ENCODE results near the gene CADPS.

- TF ChIP-seq CTCF (conservative IDR thresholded peaks at IDR 0.05; ENCODE audit: low read depth, low read length) (no peak), EZH2 (IDR thresholded peaks at IDR 0.05; ENCODE audit: low read length, unreplicated experiment) (no peak)
Observed at GRCh38 chr3:62376454-62376720, 498.8 kb downstream of the CADPS start.
